Measurements from ENCODE around the gene DOCK9. TPM values are rescaled to one million over a fixed set of nuclear protein-coding genes. Genes with fewer than 3 reads are reported as not detected.

DOCK9 gene
- total and polyA plus RNA-seq, 2 donors (not counting 1 experiment from before 2014, with no cell fraction given): 18.5 to 28.0 TPM

DNA sequence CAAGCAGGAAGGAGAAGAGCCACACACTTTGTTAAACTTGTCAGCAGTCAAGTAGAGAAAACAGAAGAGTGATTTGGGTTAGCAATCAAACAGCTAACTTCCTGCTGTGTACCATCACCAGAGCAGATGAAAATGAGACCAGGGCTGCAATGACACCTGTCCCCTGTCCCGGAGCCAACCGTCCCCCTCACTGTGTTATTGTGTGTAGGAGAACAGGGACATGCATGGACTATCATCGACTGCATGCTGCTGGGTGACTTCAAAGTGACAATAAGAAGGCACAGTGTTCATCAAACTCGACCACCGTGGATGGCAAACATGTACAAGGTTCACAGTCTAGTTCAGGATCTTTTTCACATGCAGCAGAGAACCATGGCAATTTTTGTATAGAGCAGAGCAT is 131.3 kb downstream of the DOCK9 start:
- H3K79me2 ChIP-seq (ENCODE audit: control insufficient read depth, insufficient read depth, low read length): no peaks in the 10 kb centered on the region
- no peak overlapping the region for H3K27ac ChIP-seq (ENCODE audit: low read length in 2 of 2)
- no peaks in the 10 kb centered on the region for H4K20me1 ChIP-seq (ENCODE audit: control insufficient read depth, insufficient read depth, low read length, poor library complexity, severe bottlenecking)
- no peak overlapping the region for H3K27ac Mint-ChIP-seq
- WGBS (ENCODE audit: insufficient coverage): 47% methylated on average over 5 of the region's 5 CpGs
- H3K4me1 Mint-ChIP-seq: peaks cover 2% of the 10 kb centered on the region
- ATAC-seq (ENCODE audit: low read depth) (no peak), DNase-seq (no peak)
- no peak overlapping the region for H3K4me3 Mint-ChIP-seq
- ChIA-PET CTCF (no interaction called here), POLR2A (no interaction called here)
- TF ChIP-seq, protein P1, sequence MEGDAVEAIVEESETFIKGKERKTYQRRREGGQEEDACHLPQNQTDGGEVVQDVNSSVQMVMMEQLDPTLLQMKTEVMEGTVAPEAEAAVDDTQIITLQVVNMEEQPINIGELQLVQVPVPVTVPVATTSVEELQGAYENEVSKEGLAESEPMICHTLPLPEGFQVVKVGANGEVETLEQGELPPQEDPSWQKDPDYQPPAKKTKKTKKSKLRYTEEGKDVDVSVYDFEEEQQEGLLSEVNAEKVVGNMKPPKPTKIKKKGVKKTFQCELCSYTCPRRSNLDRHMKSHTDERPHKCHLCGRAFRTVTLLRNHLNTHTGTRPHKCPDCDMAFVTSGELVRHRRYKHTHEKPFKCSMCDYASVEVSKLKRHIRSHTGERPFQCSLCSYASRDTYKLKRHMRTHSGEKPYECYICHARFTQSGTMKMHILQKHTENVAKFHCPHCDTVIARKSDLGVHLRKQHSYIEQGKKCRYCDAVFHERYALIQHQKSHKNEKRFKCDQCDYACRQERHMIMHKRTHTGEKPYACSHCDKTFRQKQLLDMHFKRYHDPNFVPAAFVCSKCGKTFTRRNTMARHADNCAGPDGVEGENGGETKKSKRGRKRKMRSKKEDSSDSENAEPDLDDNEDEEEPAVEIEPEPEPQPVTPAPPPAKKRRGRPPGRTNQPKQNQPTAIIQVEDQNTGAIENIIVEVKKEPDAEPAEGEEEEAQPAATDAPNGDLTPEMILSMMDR (IDR thresholded peaks at IDR 0.05): no peak
- no peak for TF ChIP-seq EZH2 (IDR thresholded peaks at IDR 0.05; ENCODE audit: borderline replicate concordance, insufficient read depth, low read depth, low read length, poor library complexity, severe bottlenecking)
- no peaks in the 10 kb centered on the region for H3K27me3 ChIP-seq (replicated peaks in 1 of 4; ENCODE audit: control extremely low read depth in 1 of 4, control insufficient read depth in 3 of 4, insufficient read depth in 4 of 4, low read length in 3 of 4)
- no peaks in the 10 kb centered on the region for H3K9me3 ChIP-seq (ENCODE audit: control extremely low read depth in 1 of 3, control insufficient read depth in 2 of 3, insufficient read depth in 1 of 3, low read length in 2 of 3)
- no peak overlapping the region for H3K4me3 ChIP-seq (ENCODE audit: control extremely low read depth in 1 of 5, extremely low read depth in 1 of 5, insufficient read depth in 1 of 5, low read depth in 2 of 5, low read length in 4 of 5)
- H3K27me3 Mint-ChIP-seq: no peaks in the 10 kb centered on the region
- intact Hi-C loops (cut with micrococcal nuclease): no loop called here
- H3K9ac ChIP-seq (ENCODE audit: low read length): no peak overlapping the region
- H2AFZ ChIP-seq (ENCODE audit: insufficient read depth, low read depth, low read length, poor library complexity, severe bottlenecking): no peak overlapping the region
- no peaks in the 10 kb centered on the region for H3K4me1 ChIP-seq (ENCODE audit: control insufficient read depth in 2 of 2, insufficient read depth in 2 of 2, low read length in 2 of 2)
- no peak overlapping the region for H3K4me2 ChIP-seq (replicated peaks; ENCODE audit: low read depth, low read length, poor library complexity, severe bottlenecking)
- H3K9me3 Mint-ChIP-seq (ENCODE audit: insufficient read depth): no peaks in the 10 kb centered on the region
- H3K36me3 ChIP-seq (replicated peaks in 1 of 2; ENCODE audit: control extremely low read depth in 1 of 2, control insufficient read depth in 1 of 2, extremely low read depth in 1 of 2, insufficient read depth in 2 of 2, low read length in 1 of 2): peaks cover 0 to 4% of the 10 kb centered on the region in 2 experiments

DNA sequence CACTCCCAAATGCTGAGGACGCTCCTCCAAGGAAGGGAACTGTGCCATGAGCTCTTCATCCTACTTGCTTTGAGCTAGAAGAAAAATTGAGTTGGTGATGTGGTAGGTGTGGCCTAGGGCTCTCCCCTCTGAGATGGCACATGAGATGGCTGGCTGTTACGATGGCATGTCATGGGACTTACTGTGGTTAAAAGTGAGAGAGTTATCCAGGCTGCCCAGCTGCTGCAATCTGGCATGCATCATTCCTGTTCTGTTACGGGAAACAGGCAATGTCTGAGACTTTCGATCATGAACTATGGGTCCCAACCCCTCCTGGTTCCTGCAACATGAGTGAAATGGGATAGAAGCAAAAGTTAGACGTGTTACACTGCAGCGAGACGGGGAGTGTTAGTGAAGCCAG is 132.1 kb downstream of the DOCK9 start:
- H3K4me1 Mint-ChIP-seq: peaks cover 2% of the 10 kb centered on the region
- intact Hi-C loops (cut with micrococcal nuclease): no loop called here
- H3K4me3 ChIP-seq (ENCODE audit: control extremely low read depth in 1 of 5, extremely low read depth in 1 of 5, insufficient read depth in 1 of 5, low read depth in 2 of 5, low read length in 4 of 5): no peak overlapping the region

More for the DNA sequence above, 132.1 kb downstream of the DOCK9 start:
- peaks cover 0 to 4% of the 10 kb centered on the region in 2 experiments for H3K36me3 ChIP-seq (replicated peaks in 1 of 2; ENCODE audit: control extremely low read depth in 1 of 2, control insufficient read depth in 1 of 2, extremely low read depth in 1 of 2, insufficient read depth in 2 of 2, low read length in 1 of 2)
- WGBS (ENCODE audit: insufficient coverage): 89% methylated on average over 7 of the region's 7 CpGs
- CTCF ChIA-PET: interaction anchor here (0.6 kb wide), 1 partner anchor 218 kb away, joined by 4 read pairs; no protein-coding TSS in a partner anchor
- no peak overlapping the region for H3K27ac ChIP-seq (ENCODE audit: low read length in 2 of 2)
- no peak overlapping the region for H3K27ac Mint-ChIP-seq
- H3K9me3 Mint-ChIP-seq (ENCODE audit: insufficient read depth): no peaks in the 10 kb centered on the region
- TF ChIP-seq, protein P1 (IDR thresholded peaks at IDR 0.05): no peak
- TF ChIP-seq EZH2 (IDR thresholded peaks at IDR 0.05; ENCODE audit: borderline replicate concordance, insufficient read depth, low read depth, low read length, poor library complexity, severe bottlenecking): no peak
- H3K4me2 ChIP-seq (replicated peaks; ENCODE audit: low read depth, low read length, poor library complexity, severe bottlenecking): no peak overlapping the region
- ATAC-seq (ENCODE audit: low read depth) (no peak), DNase-seq (no peak)
- POLR2A ChIA-PET: no interaction called here
- H3K4me1 ChIP-seq (ENCODE audit: control insufficient read depth in 2 of 2, insufficient read depth in 2 of 2, low read length in 2 of 2): no peaks in the 10 kb centered on the region
- H3K27me3 ChIP-seq (replicated peaks in 1 of 4; ENCODE audit: control extremely low read depth in 1 of 4, control insufficient read depth in 3 of 4, insufficient read depth in 4 of 4, low read length in 3 of 4): no peaks in the 10 kb centered on the region
- H4K20me1 ChIP-seq (ENCODE audit: control insufficient read depth, insufficient read depth, low read length, poor library complexity, severe bottlenecking): no peaks in the 10 kb centered on the region
- no peak overlapping the region for H3K9ac ChIP-seq (ENCODE audit: low read length)
- H3K9me3 ChIP-seq (ENCODE audit: control extremely low read depth in 1 of 3, control insufficient read depth in 2 of 3, insufficient read depth in 1 of 3, low read length in 2 of 3): no peaks in the 10 kb centered on the region
- no peaks in the 10 kb centered on the region for H3K27me3 Mint-ChIP-seq
- H3K79me2 ChIP-seq (ENCODE audit: control insufficient read depth, insufficient read depth, low read length): no peaks in the 10 kb centered on the region
- no peak overlapping the region for H2AFZ ChIP-seq (ENCODE audit: insufficient read depth, low read depth, low read length, poor library complexity, severe bottlenecking)
- no peak overlapping the region for H3K4me3 Mint-ChIP-seq
